ENCODE data around the gene CALR3. TPM values are rescaled to one million over a fixed set of nuclear protein-coding genes. Genes with fewer than 3 reads are reported as not detected.

CALR3 gene, protein sequence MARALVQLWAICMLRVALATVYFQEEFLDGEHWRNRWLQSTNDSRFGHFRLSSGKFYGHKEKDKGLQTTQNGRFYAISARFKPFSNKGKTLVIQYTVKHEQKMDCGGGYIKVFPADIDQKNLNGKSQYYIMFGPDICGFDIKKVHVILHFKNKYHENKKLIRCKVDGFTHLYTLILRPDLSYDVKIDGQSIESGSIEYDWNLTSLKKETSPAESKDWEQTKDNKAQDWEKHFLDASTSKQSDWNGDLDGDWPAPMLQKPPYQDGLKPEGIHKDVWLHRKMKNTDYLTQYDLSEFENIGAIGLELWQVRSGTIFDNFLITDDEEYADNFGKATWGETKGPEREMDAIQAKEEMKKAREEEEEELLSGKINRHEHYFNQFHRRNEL
- 0.13 TPM in 1 of 2 replicates, not detected in the other for total RNA-seq

DNA sequence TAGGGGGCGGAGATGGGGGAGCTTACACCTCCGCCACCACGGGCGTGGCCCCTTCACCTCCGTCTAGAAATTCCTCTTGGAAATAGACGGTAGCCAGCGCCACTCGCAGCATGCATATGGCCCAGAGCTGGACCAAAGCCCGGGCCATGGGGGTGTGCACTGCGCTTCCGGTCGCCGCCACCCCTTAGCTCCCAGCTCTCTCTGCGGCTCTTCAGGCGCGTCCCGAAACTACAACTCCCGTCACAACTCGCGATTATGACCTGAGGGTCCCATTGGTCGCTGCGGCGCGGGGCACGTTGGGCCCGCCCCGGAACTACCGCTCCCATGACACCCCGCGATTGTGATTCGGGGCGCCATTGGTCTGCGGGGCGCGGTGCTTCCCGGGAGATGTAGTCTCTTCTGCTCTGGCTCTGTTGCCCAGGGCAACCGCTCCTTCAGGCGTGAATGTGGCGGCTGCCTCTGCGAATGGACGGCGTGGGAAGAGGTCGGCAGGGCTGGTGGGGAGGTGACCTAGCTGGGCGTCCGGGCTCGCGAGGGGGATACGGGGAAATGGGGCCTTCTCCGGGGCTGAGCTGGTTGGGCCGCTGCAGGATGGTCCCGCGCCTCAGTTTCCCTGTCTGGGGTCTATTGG, at the start of gene CALR3, which contains the start of gene C19orf44:
CALR3 (minus strand) TSS at position 186 of the 631 bp plus-strand sequence; CDS start at position 148, 38 bp downstream.
C19orf44 (plus strand) TSS at position 413 of the 631 bp plus-strand sequence. CDS start 4,399 bp downstream, outside the sequence.

DNA sequence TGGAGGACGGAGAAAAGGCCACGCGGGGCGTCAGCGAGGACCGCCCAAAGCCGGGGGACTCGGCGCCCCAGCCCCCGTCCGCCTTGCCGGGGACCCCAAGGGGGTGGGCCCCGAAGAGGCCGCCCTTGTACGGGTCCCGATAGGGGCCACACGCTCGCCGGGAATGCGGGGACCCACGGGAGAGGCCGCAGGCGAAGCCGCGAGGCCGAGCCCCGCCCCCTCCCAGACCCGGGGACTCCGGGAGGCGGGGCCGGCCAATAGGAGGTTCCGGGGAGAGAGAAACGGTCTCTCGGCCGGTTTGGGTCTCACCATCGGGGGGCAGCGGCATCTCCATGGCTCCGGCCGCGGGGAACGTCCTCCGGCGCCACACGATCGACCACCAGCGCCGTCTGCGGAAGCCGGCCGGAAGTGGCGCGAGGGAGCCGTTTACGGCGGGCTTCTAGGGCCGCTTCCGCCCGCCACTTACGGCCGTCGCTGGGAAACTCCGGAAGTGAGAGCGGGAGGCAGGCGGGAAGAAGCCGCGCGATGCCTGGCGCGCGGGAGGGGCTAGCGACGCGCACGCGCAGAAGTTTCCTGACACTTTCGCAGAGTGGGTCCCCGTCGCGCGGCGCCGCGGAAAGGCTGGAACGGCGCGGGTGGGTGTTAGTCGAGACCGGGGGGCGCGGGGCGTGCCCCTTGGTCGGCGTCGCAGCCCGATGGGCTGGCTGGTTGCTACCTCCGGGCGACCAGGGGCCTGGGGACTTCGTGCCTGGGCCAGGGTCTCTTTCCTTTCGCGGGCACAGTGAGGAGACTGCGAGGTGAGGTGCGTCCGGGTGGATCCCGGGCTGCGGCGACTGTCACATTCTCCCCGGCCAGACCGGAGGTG, 46.3 kb upstream of the CALR3 start, which contains the start of gene CHERP:
CHERP (minus strand) TSS at position 393 of the 865 bp plus-strand sequence; CDS start at position 334, 59 bp downstream.

Small RNA genes lying within 50 kb of the gene (small RNA-seq; reads per million reads assigned to genes)
- not detected for gene RN7SL146P

Other genes starting within 250 kb of the CALR3 start
- gene KLF2, start 171.3 kb downstream of the CALR3 start, total RNA-seq = 8.0 and 8.3 TPM in 2 replicates
- gene EPS15L1, start 24.2 kb downstream of the CALR3 start, total RNA-seq = 18.1 and 19.0 TPM in 2 replicates
- 6.9 and 7.5 TPM in 2 replicates for gene C19orf44, start 227 bp upstream of the CALR3 start, total RNA-seq
- gene CHERP, start 46.3 kb upstream of the CALR3 start, total RNA-seq = 10.6 and 13.4 TPM in 2 replicates
- gene SLC35E1, start 76.2 kb upstream of the CALR3 start, total RNA-seq = 31.5 and 40.2 TPM in 2 replicates
- gene MED26, start 132.0 kb upstream of the CALR3 start, total RNA-seq = 6.5 and 8.0 TPM in 2 replicates
- 45.9 and 51.7 TPM in 2 replicates for gene SMIM7, start 164.0 kb upstream of the CALR3 start, total RNA-seq
- 2.3 and 2.6 TPM in 2 replicates for gene TMEM38A, start 165.0 kb upstream of the CALR3 start, total RNA-seq
- gene NWD1, start 223.7 kb upstream of the CALR3 start, total RNA-seq = not detected in 2 replicates

Data from thoracic aorta endothelial cell (primary cell).